Fibroblast of the aortic adventitia (primary cell): ENCODE results near the gene PRR35. TPM values are rescaled to one million over a fixed set of nuclear protein-coding genes. Genes with fewer than 3 reads are reported as not detected.
A peak's percentile ranks its signal among the peaks of the same experiment; 100 is the strongest.
"Not testable (repeated sequence)": the region's sequence is repeated elsewhere in the genome, so short reads cannot be mapped to it uniquely, and the experiment has no call there.

Experiments used
- DNase-seq: peaks from one replicate; pipeline ENCODE4 v3.0.0-alpha.2; 2010; ENCODE audit warnings: low read depth
- H3K4me3 ChIP-seq: 2 replicates; pipeline ENCODE4 v1.5.1; 2011; ENCODE audit warnings: low read depth, mild to moderate bottlenecking, control low read depth, low read length, moderate library complexity
- CTCF ChIP-seq: IDR thresholded peaks from 2 replicates; pipeline ENCODE4 v1.5.1; 2011; ENCODE audit warnings: mild to moderate bottlenecking, low read length, control low read depth, inconsistent platforms; ENCODE audit not compliant: insufficient read depth
- total RNA-seq: library from RNA; depleted of rRNA; stranded (reverse); fragments of >200 nt; gene quantifications from 2 replicates; pipeline ENCODE4 v1.2.3, GENCODE V29; 2012; ENCODE audit warnings: low replicate concordance

Gene PRR35
- total RNA-seq, 1 donor, result not detected

- no peak overlapping the region for H3K4me3 ChIP-seq
- no peak for TF ChIP-seq CTCF
- DNase-seq, result peak; percentile 30
Observed at GRCh38 chr16:592518-593306, 32.5 kb downstream of the PRR35 start.

- DNase-seq, result no peak
- no peak overlapping the region for H3K4me3 ChIP-seq
- TF ChIP-seq CTCF, result no peak
Observed at GRCh38 chr16:593406-593805, 33.2 kb downstream of the PRR35 start.

- TF ChIP-seq CTCF, result no peak
- no peak for DNase-seq
- H3K4me3 ChIP-seq, result no peak overlapping the region
Observed at GRCh38 chr16:593807-594206, 33.6 kb downstream of the PRR35 start.

GRCh38 chr16:595094-595528 lies 34.9 kb downstream of the PRR35 start:
- no peak for DNase-seq
- no peak overlapping the region for H3K4me3 ChIP-seq
- no peak for TF ChIP-seq CTCF

GRCh38 chr16:595942-596735 lies 35.9 kb downstream of the PRR35 start:
- TF ChIP-seq CTCF, result no peak
- H3K4me3 ChIP-seq, result no peak overlapping the region
- DNase-seq, result no peak

GRCh38 chr16:596736-597060 lies 36.5 kb downstream of the PRR35 start:
- TF ChIP-seq CTCF, result no peak
- no peak overlapping the region for H3K4me3 ChIP-seq
- no peak for DNase-seq

GRCh38 chr16:597655-598054 lies 37.5 kb downstream of the PRR35 start:
- not testable (repeated sequence) for H3K4me3 ChIP-seq, DNase-seq
